ENCODE data around the gene FMO2. TPM values are rescaled to one million over a fixed set of nuclear protein-coding genes. Genes with fewer than 3 reads are reported as not detected.
A peak's percentile ranks its signal among the peaks of the same experiment; 100 is the strongest.

FMO2 gene, protein sequence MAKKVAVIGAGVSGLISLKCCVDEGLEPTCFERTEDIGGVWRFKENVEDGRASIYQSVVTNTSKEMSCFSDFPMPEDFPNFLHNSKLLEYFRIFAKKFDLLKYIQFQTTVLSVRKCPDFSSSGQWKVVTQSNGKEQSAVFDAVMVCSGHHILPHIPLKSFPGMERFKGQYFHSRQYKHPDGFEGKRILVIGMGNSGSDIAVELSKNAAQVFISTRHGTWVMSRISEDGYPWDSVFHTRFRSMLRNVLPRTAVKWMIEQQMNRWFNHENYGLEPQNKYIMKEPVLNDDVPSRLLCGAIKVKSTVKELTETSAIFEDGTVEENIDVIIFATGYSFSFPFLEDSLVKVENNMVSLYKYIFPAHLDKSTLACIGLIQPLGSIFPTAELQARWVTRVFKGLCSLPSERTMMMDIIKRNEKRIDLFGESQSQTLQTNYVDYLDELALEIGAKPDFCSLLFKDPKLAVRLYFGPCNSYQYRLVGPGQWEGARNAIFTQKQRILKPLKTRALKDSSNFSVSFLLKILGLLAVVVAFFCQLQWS
- 10 to 100 TPM in 3 of 4 donors, 1 to 10 TPM in 1; 1.9 to 74.4 (median 29.4) TPM for total RNA-seq

DNA sequence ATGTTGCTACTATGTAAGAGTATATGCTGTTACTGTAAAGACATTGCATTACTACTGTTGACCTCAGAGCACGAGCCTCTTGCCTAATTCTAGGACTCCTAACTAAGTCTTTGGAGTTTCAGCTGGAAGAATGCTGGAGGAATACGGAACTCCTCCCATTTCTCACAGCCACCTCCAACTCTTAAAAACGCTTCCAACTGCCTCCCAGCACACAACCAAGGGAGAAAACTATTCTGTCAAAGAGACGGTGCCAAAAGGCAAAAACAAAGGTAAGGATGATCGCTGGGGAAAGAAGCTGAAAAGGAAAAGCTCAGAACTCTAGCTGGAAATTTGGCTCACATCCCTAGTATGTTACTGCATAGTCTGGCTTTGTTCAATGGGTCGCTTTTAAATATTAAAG is at the start of gene FMO2:
Gene FMO2 (plus strand): TSS at position 210 of the 400 bp plus-strand sequence. CDS start 414 bp downstream, outside the sequence.
- no peaks in the 10 kb centered on the region for H3K27me3 ChIP-seq
- intact Hi-C loops (cut with DNase I; ENCODE audit: low total_unique reads), result no loop called here
- H3K4me3 ChIP-seq, result peak within 1 kb of the TSS in 1 of 2 donors; percentile 21
- TF ChIP-seq POLR2A (IDR thresholded peaks at IDR 0.05), result no peak
- TF ChIP-seq CTCF (IDR thresholded peaks at IDR 0.05), result no peak
- H3K27ac ChIP-seq, result peak within 1 kb of the TSS; percentile 46 to 62
- no peaks in the 10 kb centered on the region for H3K9me3 ChIP-seq
- peak; percentile 21 to 36 for DNase-seq
- no peaks in the 10 kb centered on the region for H3K4me1 ChIP-seq
- no peaks in the 10 kb centered on the region for H3K36me3 ChIP-seq

- intact Hi-C loops (cut with DNase I; ENCODE audit: low total_unique reads), result no loop called here
- peak overlapping the region in 1 of 2 donors; percentile 19 for H3K27ac ChIP-seq
- H3K4me1 ChIP-seq, result peaks cover 4 to 8% of the 10 kb centered on the region in 2 donors
- H3K36me3 ChIP-seq, result no peaks in the 10 kb centered on the region
- TF ChIP-seq CTCF (IDR thresholded peaks at IDR 0.05) (no peak), POLR2A (IDR thresholded peaks at IDR 0.05) (no peak)
- H3K9me3 ChIP-seq, result no peaks in the 10 kb centered on the region
- no peak overlapping the region for H3K4me3 ChIP-seq
- H3K27me3 ChIP-seq, result no peaks in the 10 kb centered on the region
- no peak for DNase-seq
Observed at GRCh38 chr1:171137580-171137979, 47.5 kb upstream of the FMO2 start.

GRCh38 chr1:171138980-171139379 is 46.1 kb upstream of the FMO2 start:
- no peaks in the 10 kb centered on the region for H3K36me3 ChIP-seq
- intact Hi-C loops (cut with DNase I; ENCODE audit: low total_unique reads), result no loop called here
- DNase-seq, result peak in 1 of 2 donors; percentile 37
- TF ChIP-seq CTCF (IDR thresholded peaks at IDR 0.05) (no peak), POLR2A (IDR thresholded peaks at IDR 0.05) (no peak)
- peaks cover 4 to 8% of the 10 kb centered on the region in 2 donors for H3K4me1 ChIP-seq
- H3K27me3 ChIP-seq, result no peaks in the 10 kb centered on the region
- no peak overlapping the region for H3K4me3 ChIP-seq
- no peaks in the 10 kb centered on the region for H3K9me3 ChIP-seq
- H3K27ac ChIP-seq, result peak overlapping the region; percentile 76 to 84

- Histone ChIP-seq H3K27ac (peak overlapping the region; percentile 76 to 84), H3K9me3 (no peaks in the 10 kb centered on the region), H3K4me3 (no peak overlapping the region), H3K36me3 (no peaks in the 10 kb centered on the region), H3K4me1 (peaks cover 4 to 8% of the 10 kb centered on the region in 2 donors), H3K27me3 (no peaks in the 10 kb centered on the region)
- intact Hi-C loops (cut with DNase I; ENCODE audit: low total_unique reads), result no loop called here
- TF ChIP-seq CTCF (IDR thresholded peaks at IDR 0.05) (no peak), POLR2A (IDR thresholded peaks at IDR 0.05) (no peak)
- no peak for DNase-seq
Observed at GRCh38 chr1:171139890-171140289, 45.2 kb upstream of the FMO2 start.

GRCh38 chr1:171140401-171140800 is 44.7 kb upstream of the FMO2 start:
- Histone ChIP-seq H3K27me3 (no peaks in the 10 kb centered on the region), H3K4me3 (no peak overlapping the region), H3K27ac (peak overlapping the region; percentile 76 to 84), H3K9me3 (no peaks in the 10 kb centered on the region), H3K4me1 (peaks cover 4 to 8% of the 10 kb centered on the region in 2 donors), H3K36me3 (no peaks in the 10 kb centered on the region)
- DNase-seq, result peak; percentile 49 to 54
- TF ChIP-seq POLR2A (IDR thresholded peaks at IDR 0.05), result no peak
- no peak for TF ChIP-seq CTCF (IDR thresholded peaks at IDR 0.05)
- intact Hi-C loops (cut with DNase I; ENCODE audit: low total_unique reads), result no loop called here
